Liver (tissue), 3 donors: ENCODE data around the gene TLE5.

Experiments
- FOXA1 ChIP-seq: IDR thresholded peaks from 2 replicates; pipeline ENCODE4 v1.6.1; 2016; ENCODE audit warnings: antibody characterized with exemption
- GABPA ChIP-seq, 2 donors: IDR thresholded peaks in 1 of 2; conservative IDR thresholded peaks in 1 of 2; 2 replicates each; pipeline ENCODE4 v1.6.1; 2016; ENCODE audit warnings: antibody characterized with exemption in 2 of 2, mild to moderate bottlenecking in 1 of 2, moderate library complexity in 1 of 2
- JUND ChIP-seq, 2 donors: IDR thresholded peaks; 2 replicates each; pipeline ENCODE4 v1.6.1; 2016; ENCODE audit warnings: antibody characterized with exemption in 2 of 2
- TF ChIP-seq, protein P1 (sequence below): fragments of 150-350 bp; IDR thresholded peaks from 2 replicates; pipeline ENCODE4 v1.5.1; 2017; ENCODE audit warnings: improper control_type of control experiment, low read depth, low read length; ENCODE audit not compliant: missing input control
- TF ChIP-seq, protein P2 (sequence below): IDR thresholded peaks from 2 replicates; pipeline ENCODE4 v1.6.1; 2016; ENCODE audit warnings: antibody characterized with exemption, mild to moderate bottlenecking
- TF ChIP-seq, protein P3 (sequence below): IDR thresholded peaks from 2 replicates; pipeline ENCODE4 v1.6.1; 2016; ENCODE audit warnings: antibody characterized with exemption
- donor health status: healthy.
- donor health status: healthy.

DNA sequence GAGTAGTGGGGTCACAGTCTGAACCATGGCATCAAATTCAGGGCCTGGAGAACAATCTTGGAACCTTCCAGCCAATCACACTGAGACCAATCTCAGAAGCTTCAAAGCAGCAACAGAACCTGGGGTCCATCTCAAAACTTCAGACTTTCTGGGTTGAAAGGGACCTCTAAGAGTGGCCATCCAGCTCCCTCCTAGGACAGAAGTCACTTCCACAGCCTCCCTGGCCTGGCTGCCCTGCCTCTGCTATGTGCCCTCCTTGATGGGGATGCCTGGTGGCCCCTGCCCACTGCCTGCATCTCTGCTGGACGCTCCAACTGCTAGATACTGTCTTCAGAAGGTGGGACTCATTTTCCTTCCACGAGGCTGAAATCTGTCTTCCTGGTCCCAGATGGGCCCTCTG is 35.0 kb downstream of the TLE5 start:
- TF ChIP-seq GABPA (IDR thresholded peaks at IDR 0.05 in 1 of 2, conservative IDR thresholded peaks at IDR 0.05 in 1 of 2) (no peak), FOXA1 (no peak), JUND (IDR thresholded peaks at IDR 0.05) (no peak)
- TF ChIP-seq, protein P1, sequence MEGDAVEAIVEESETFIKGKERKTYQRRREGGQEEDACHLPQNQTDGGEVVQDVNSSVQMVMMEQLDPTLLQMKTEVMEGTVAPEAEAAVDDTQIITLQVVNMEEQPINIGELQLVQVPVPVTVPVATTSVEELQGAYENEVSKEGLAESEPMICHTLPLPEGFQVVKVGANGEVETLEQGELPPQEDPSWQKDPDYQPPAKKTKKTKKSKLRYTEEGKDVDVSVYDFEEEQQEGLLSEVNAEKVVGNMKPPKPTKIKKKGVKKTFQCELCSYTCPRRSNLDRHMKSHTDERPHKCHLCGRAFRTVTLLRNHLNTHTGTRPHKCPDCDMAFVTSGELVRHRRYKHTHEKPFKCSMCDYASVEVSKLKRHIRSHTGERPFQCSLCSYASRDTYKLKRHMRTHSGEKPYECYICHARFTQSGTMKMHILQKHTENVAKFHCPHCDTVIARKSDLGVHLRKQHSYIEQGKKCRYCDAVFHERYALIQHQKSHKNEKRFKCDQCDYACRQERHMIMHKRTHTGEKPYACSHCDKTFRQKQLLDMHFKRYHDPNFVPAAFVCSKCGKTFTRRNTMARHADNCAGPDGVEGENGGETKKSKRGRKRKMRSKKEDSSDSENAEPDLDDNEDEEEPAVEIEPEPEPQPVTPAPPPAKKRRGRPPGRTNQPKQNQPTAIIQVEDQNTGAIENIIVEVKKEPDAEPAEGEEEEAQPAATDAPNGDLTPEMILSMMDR = no peak
- TF ChIP-seq, protein P2, sequence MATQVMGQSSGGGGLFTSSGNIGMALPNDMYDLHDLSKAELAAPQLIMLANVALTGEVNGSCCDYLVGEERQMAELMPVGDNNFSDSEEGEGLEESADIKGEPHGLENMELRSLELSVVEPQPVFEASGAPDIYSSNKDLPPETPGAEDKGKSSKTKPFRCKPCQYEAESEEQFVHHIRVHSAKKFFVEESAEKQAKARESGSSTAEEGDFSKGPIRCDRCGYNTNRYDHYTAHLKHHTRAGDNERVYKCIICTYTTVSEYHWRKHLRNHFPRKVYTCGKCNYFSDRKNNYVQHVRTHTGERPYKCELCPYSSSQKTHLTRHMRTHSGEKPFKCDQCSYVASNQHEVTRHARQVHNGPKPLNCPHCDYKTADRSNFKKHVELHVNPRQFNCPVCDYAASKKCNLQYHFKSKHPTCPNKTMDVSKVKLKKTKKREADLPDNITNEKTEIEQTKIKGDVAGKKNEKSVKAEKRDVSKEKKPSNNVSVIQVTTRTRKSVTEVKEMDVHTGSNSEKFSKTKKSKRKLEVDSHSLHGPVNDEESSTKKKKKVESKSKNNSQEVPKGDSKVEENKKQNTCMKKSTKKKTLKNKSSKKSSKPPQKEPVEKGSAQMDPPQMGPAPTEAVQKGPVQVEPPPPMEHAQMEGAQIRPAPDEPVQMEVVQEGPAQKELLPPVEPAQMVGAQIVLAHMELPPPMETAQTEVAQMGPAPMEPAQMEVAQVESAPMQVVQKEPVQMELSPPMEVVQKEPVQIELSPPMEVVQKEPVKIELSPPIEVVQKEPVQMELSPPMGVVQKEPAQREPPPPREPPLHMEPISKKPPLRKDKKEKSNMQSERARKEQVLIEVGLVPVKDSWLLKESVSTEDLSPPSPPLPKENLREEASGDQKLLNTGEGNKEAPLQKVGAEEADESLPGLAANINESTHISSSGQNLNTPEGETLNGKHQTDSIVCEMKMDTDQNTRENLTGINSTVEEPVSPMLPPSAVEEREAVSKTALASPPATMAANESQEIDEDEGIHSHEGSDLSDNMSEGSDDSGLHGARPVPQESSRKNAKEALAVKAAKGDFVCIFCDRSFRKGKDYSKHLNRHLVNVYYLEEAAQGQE = no peak
- TF ChIP-seq, protein P3, sequence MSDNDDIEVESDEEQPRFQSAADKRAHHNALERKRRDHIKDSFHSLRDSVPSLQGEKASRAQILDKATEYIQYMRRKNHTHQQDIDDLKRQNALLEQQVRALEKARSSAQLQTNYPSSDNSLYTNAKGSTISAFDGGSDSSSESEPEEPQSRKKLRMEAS = no peak
